Astrocyte (in vitro differentiated cells and primary cell): ENCODE results near the gene UQCRQ.

Source experiments
- EZH2 ChIP-seq: IDR thresholded peaks from 2 replicates; pipeline ENCODE4 v1.6.1; 2012; ENCODE audit warnings: mild to moderate bottlenecking, low read length, inconsistent platforms; ENCODE audit not compliant: insufficient read depth
- TF ChIP-seq, protein P1 (sequence below): IDR thresholded peaks from 2 replicates; pipeline ENCODE4 v1.5.1; 2011; ENCODE audit warnings: low read depth, mild to moderate bottlenecking, inconsistent platforms, low read length, moderate library complexity; ENCODE audit not compliant: insufficient read depth

DNA sequence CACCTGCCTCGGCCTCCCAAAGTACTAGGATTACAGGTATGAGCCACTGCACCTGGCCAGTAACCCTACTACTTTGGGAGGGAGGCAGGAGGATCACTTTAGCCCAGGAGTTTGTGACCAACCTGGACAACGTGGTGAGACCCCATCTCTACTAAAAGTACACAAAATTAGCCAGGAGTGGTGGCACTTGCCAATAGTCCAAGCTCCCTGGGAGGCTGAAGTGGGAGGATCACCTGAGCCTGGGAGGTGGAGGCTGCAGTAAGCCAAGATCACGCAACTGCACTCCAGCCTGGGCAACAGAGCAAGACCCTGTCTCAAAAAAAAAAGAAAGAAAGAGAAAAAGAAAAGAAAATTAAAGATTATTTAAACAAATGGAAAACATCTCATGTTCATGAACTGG is 10.4 kb upstream of the UQCRQ start:
- TF ChIP-seq EZH2 = no peak
- TF ChIP-seq, protein P1, sequence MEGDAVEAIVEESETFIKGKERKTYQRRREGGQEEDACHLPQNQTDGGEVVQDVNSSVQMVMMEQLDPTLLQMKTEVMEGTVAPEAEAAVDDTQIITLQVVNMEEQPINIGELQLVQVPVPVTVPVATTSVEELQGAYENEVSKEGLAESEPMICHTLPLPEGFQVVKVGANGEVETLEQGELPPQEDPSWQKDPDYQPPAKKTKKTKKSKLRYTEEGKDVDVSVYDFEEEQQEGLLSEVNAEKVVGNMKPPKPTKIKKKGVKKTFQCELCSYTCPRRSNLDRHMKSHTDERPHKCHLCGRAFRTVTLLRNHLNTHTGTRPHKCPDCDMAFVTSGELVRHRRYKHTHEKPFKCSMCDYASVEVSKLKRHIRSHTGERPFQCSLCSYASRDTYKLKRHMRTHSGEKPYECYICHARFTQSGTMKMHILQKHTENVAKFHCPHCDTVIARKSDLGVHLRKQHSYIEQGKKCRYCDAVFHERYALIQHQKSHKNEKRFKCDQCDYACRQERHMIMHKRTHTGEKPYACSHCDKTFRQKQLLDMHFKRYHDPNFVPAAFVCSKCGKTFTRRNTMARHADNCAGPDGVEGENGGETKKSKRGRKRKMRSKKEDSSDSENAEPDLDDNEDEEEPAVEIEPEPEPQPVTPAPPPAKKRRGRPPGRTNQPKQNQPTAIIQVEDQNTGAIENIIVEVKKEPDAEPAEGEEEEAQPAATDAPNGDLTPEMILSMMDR = no peak
